NCI-H1930 (cell line): Measurements from ENCODE around the gene MCAT.

Experiments
- DNase-seq, 2 experiments: peaks; one replicate each; lab custom pipeline; 2025; lab: John Stamatoyannopoulos, UW

The MCAT gene

DNA sequence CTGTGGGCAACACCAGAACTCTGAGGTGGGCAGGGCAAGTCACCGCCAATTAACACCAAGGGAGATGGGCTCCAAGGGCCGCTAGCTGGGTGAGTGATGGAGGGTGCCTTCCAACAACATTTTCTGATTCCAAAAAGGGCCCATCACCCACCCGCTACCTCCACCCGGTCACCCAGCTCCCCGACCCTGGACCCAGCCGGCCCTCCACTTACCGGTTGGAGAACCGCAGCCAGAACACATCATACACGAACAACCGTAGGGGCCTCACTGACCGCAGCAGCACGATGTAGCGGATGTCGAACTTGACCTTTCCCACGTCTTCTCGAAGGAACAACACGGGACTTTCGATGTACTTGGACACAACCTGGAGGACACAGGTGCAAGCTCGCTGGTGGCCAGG, 29.0 kb upstream of the MCAT start:
- DNase-seq = no peak

DNA sequence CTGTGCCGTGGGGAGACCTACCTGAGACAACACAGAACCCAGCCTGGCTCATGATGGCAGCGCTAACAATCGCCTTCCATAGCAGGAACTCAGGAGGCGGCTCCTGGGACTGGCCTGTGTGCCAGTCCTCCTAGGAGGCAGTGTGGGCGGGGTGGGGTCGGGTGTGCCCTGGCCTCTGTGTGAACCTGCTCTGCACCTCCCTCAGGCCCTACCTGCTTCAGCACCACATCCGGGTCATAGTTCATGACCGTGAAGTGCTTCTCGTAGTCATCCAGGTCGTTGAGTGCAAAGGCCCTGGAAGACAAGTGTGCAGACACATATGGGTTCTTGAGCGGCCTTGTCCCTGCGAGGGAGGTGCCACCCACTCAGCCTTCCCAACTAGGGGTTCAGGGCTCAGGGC, 28.4 kb upstream of the MCAT start:
- no peak for DNase-seq

DNA sequence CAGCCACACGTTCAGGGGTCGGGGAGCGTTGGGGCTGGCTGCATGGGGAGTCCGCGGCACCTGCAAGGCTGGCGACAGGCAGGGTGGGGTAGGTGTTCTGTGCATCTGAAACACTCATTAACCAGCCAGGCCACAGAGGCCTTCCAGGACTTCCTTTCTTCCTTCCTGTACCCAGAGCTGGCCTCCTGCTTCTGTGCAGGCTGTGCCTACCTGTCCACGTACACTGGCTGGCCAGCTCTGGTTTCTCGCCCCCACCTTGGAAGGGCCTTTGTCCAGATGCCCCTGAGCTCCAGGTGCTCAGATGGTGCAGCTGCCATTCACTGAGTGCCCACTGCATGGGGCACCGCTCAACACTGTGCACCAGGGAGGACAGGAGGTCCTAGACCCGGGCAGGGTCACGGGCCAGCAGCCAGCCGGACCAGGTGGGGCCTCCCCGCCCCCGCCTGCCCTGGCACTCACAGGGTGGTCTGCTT, 27.9 kb upstream of the MCAT start:
- no peak for DNase-seq

DNA sequence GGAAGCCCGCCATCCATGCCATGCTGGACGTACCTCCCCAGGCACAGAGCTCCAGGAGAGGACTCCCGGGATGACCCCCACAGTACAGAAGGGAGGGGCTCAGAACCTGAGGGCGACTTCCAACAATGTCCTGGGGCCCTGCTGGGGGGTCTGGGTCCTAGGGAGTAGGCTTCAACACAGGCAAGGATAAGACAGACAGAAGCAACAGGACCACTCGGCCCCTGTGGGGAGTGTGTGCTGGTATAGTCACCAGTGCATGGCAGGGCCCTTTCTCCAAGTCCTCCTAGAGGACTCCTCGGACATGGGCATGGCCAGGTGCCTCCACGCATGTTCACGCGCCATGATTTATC, 26.9 kb upstream of the MCAT start:
- no peak for DNase-seq

DNA sequence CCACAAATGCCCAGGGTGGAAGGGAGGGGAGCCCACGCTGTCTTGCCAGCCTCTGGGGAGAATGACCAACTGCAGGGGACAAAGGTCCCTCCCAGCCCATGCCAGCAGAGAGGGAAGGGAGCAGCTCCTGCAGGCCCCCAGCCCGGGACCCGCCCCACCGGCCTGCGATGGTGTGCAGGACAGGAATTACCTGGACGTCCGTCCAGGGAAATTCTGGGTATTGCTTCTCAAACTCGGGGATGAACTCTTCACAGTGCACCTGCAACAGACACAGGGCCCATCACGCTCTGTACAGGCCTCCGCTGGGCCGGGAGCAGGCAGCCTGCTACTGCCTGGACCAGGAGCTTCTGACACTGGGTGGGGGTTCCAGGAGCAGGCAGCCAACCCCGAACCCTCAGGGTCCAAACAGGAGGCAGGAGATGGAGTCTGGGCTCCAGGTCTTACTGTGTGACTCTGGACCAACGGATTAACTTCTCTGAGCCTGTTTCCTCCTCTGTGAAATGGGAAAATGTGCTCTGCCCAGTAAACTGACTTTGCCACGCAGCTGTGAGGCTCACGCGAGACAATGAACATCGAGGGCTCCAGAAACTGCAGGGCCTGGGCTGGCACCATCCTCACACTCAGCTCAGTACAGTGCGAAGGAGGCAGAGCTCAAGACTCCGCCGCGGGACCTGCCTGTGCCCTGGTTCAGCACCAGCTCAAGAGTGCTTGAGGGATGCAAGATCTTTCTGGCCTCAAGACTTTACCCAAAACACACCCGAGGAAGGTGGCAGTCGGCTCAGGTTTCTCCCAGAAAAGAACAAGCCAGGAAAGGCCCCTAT, 26.3 kb upstream of the MCAT start:
- DNase-seq = no peak

DNA sequence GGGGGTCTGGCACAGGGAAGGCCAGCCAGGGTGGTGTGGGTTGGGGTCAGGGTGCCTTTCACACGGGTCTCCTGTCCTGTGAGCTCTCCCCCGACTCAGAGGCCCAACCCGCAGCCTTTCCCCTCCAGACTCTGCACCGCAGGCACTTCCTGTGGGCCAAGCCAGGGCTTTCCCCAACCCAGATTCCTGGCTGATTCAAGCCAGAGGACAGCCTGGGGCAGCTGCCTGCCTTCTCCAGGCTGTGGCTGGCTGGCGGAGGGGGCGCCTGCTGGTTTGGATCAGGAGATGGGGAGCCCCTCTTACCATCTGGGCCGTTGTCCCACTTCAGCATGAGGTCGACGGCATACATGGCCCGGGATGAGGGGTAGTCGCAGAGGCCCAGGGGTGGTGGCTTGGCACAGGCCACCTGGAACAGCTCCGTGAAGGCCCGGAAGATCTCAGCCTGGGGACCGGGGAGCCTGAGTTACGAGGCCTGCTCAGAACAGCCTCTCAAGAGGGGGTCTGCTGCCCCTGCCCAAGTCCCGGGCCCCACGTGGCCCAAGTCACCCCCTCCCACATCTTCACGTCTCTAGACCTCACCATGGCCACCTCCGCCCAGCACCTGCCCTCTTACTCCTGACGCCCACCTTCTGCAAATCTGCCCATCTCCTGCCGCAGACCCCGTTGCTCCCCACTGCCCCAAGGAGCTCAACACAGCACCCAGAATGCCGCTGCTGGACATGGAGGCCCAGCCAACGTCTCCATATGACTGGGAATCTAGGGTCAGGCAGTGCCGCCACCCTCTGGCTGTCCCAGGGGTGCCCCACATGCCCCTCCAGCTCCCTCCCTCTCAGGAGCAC, 25.5 kb upstream of the MCAT start:
- no peak for DNase-seq

DNA sequence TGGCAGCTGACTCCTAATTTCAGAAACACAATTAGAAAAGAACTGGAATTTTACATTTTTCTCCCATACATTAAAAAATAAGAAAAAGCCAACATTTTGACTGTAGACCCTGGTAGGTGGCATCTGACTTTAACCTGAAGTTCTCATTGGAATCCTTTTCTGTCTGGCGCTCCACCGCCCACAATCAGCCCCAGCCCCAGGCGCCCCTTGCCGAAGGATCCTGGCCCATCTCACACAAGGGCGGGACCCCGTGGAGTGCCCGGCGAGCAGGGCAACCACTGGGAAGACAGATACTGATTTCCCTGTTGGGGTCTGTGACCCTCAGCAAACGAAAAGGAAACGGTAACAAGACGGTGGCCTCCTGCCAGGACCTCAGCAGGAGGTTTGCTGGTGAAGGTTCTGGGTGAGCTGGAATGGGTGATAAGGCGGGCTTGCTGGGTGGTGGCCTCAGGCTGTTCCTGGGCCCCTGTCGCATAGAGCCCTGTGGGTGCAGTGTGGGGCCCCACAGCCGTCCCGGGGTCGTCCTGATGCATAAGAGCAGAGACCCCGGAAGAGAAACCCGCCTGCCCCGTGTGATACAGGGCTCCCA, 23.9 kb upstream of the MCAT start:
- no peak for DNase-seq

DNA sequence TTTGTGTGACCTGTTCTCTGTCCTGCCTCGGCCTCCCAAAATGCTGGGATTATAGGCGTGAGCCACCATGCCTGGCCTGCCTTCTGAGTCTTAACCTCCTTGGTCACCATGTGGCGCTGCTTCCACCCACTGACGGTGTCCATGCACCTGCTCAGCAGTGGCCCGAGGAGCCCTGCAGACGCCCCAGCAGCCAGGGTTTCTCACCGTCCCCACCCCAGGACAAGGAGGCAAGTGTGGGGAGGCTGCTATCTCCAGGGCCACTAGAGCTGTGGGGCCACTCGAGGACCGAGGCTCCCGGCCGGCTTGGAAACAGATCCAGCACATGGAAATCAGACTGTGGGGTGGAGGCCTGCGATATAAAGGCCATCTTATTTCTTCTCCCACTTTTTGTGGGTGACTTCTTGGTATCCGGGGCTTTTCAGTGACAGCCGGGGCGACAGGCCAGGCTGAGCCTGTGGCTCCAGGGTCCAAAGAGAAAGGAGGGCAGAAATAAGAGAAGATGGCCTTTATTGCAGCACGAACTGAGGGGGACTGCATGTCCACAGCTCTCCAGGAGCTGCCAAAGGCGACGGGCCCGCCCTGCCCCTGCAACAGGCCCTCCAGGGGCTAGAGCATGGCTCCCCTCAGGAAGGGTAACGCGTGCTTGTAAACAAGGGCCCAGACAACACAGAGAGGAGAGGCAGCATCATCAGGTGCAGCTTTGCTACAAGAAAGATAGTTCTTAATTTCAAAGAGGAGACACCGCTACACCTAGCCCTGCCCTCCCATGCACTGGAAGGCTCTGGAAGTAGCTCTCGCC, 23.1 kb upstream of the MCAT start:
- DNase-seq = no peak

DNA sequence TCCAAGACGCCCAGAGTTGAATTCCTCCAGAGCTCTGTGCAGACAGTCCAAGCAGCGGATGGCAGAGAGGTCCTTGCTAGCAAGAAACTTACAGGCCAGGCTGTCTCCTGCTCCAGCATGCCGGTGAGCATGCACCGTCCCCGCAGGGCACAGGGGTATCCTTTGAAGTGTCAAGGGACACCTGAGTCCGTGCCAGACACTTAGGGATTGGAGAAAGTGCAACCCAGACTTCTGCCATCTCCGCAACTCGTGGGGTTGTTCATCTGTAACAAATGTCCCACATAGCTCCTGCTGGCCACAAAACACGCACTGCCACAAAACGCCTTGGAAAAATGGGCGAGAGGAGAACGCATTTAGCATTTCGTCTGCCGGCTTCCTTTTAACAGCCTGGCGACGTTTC, 21.4 kb upstream of the MCAT start:
- DNase-seq = no peak

DNA sequence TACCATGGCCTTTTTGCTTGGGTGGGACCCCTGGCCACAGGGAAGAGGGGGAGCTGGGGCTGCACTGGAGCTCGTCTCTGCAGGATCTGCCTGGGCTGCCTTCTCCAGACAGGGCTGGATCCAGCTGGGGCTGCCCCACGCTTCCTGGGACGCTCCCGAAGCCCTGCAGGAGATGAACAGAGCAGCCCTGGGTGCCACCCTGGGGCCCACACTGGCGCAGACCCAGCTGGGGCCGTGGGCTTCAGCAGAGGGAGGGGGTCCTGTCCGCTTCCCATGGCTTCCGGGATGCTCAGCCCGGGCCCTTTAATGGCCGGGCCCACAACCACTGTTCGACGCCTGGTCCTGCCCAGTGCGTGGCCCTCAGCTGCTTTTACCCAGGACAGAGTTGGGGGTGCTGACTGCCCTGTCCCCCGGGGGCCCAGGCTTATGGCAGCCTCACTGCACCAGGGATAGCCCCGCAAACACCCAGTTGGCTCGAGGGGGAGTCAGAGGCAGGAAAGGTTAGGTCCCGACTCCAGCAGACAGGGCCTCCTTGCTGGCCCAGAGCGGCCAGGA, 20.1 kb upstream of the MCAT start:
- DNase-seq = no peak

DNA sequence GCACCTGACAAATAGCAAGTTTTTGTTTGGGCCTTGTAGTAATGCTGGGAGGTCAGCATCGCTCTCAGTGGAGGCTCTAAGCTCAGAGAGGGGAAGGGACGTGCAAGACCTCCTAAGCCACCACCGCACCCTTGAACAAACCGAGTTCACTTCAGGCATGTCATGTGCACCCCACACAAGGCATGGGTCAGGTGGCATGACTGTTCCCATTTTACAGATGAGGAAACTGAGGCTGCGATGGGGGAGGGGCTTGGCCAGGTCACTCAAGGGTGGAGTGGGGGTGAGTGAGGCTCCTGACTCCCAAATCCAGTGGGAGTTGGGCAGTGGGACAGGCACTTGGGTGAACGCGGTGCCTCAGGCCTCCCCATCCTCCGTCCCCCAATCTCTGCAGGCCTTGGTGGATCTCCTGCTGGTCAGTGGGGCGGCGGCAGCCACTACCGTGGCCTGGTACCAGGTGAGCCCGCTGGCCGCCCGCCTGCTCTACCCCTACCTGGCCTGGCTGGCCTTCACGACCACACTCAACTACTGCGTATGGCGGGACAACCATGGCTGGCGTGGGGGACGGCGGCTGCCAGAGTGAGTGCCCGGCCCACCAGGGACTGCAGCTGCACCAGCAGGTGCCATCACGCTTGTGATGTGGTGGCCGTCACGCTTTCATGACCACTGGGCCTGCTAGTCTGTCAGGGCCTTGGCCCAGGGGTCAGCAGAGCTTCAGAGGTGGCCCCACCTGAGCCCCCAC, 19.4 kb upstream of the MCAT start:
- no peak for DNase-seq

DNA sequence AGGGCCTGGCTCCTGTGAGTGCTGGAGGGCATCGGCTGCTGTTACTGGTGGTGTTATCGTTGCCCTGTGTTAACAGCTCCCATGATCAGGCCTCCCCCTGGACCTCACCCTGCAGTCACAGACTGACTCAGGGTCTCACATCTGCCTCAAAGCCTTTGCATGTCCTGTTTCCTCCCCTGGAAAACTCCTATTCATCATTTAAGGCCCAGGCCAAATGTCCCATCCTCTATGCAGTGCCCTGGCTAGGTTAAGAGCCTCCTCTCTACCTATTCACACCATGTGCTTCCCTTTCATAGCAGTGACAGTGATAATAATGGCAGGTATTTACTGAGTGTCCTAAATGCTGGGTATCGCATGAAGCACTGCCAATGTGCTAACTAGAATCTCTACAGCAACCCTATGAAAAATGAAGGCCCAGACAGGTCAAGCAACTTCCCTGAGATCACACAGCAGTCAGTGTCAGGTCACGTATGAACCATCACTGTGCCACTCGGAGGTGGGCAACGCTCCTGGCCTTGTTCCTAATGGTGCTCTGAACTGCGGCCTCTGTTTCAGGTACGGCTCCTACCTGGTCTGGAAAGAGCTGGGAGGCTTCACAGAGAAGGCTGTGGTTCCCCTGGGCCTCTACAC, 17.4 kb upstream of the MCAT start:
- DNase-seq = no peak

DNA sequence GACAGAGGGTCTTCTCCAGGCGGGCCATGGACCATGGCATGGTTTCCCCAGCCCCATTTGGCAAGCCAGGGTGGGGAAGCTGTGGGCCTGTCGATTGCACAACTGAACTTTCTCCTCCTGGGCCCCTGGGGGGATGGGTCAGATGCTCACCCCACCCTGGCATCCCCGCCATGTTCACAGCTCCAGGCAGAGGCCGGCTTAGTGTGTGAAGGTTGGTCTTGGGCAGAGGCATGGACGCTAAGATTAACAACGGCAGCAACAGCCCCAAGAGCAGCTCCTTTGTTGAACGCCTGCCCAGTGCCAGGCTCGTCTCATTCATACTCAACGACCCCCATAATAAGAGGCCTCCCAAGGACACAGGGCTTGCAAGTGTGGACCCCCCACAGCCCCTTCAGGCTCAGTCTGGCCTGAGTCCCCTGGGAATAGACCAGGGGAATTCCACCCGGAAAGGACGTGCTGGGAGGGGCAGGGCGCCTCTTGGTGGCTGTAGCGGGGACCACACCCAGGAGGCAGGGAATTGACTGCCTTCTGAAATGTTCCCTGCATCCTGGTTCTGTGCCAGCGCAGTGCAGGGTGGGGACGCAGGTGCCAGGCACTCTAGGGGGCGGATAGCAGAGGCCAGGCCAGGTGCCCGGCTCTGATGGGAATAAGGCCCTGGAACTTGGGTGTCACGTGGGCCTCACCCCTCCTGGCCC, 16.4 kb upstream of the MCAT start:
- no peak for DNase-seq

DNA sequence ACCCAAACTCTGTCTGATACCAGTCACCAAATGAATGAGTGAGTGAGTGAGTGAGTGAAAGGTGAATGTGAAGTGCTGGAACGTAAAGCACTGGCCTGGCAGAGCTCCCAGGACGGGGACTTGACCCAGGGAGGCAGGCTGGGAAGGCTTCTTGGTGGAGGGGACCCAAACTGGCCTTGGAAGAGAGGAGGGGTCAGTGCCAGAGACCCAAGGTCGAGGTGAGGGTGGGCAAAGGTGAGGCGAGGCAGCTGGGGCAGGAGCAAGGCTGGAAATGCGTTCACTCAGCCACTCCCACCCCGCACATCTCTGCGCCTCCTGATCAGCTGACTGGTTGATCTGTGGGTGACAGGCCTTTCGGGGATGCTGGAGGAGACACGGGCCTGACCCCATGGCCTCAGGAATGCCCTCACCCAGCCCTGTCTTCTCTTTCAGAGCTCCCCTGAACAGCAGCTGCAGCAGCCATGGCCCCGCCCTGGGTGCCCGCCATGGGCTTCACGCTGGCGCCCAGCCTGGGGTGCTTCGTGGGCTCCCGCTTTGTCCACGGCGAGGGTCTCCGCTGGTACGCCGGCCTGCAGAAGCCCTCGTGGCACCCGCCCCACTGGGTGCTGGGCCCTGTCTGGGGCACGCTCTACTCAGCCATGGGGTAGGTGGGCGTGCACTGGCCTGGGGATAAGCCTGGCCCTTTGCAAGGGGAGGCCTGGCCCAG, 15.7 kb upstream of the MCAT start:
- no peak for DNase-seq

DNA sequence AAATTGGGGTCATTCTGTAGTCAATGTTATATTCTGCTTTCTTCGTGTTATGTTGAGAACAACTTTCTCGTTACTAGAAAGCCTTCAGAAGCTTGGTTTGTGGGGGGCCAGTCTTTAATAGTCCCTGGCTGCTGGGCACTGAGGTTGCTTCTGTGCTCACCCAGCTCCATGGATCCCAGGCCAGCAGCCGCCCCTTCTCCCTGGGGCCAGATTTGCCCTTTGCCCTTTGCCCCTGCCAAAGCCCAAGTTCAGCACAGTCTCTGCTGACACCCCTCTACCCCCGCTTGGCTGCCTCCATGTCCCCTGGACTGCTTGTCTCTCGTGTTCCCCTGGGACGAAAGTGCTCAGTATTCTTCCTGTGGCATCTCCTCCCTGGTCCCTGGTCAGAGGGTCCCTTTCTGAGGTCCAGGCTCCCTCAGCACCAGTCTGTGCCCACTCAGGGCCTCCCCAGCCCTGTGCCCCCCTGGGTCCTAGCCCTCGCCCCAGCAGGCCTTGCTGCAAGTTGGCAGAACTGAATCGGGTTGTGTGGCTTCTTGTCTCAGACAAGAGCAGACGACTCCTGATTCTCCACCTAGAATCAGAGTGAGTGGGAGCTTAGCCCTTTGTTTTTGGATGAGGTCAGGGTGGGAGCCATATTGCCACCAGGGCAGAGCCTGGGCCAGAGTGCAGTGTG, 14.8 kb upstream of the MCAT start:
- no peak for DNase-seq

DNA sequence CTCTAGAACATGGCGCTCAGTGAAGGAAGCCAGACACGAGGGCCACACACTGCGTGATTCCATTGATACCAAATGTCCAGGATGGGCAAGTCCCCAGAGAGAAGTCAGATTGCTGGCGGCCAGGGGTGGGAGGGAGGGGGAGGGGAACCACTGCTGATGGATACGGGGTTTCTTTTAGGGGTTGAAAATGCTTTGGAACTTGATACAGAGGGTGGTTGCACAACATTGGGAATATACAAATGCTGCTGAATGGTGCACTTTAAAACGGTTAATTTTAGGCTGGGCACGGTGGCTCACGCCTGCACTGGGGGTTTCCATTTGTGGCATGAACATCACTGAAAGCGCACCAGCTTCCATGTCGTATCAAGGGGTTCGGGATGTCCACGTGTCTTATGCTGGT, 13.2 kb upstream of the MCAT start:
- DNase-seq = no peak

DNA sequence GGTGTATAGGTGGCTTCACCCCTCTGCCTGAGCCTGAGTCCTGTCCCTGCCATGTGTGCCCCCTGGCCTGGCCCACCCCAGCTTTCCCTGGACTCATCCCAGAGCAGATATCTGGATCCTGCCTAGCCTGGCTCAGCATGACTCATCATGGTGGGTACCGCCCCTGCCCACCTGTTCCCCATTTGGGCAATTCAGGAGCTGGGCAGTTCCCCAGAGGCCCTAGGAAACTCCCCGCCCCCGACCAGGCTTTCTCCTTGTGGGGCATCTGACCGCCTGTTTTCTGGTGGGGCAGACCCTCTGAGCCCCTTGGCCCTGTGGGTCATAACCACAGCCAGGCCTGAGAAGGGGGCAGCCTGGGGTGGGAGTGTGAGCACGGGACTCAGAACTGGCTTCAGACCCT, 12.6 kb upstream of the MCAT start:
- DNase-seq = no peak

DNA sequence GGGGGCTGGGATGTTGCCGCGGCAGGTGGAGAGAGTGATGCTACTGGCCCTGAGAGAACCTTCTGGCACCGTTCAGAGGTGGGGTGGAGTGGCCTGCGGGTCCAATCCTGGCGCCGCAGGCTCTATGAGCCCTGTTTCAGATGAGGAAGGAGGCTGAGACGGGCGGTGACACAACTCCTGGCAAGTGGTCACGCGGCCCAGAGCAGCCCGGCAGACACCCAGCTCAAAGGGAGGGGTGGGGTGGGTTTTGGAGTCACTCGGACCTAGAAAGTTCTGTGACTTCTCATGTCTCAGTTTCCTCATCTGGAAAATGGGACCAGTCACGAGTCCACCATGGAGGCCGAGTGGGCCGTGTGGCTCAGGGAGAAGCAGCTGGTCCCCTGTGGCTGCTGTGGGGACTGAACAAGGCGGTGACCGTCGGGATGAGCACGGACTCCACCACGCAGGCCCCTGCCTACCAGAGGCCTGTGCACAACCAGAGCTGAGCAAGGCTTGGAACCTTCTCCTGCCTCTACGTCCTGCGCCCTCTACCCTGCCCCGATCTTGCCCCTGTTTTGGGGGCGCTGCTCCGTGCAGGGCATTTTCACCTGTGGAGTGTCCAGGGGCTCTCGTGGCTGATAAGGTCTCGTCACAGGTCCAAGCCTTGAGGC, 11.8 kb upstream of the MCAT start:
- DNase-seq = no peak
